K562 (cell line): ENCODE data around the gene ZNF385C. TPM values are rescaled to one million over a fixed set of nuclear protein-coding genes. Genes with fewer than 3 reads are reported as not detected.
A peak's percentile ranks its signal among the peaks of the same experiment; 100 is the strongest.

ENCODE experiments used
- ATAC-seq: fragments of 200-7000 bp; cut with Tn5 transposase; 3 replicates; pipeline ENCODE4 v1.9.1; 2020; ENCODE audit warnings: moderate library complexity
- BruUV-seq: library from RNA; stranded (reverse); fragments of 400-500 nt; replicated peaks from 2 replicates; lab custom pipeline; 2021; lab: Mats Ljungman, UMichigan
- CTCF ChIA-PET: fragments of 300-600 bp; formaldehyde crosslinking; extraction: SDS; loops from one replicate; lab custom pipeline; 2021; ENCODE audit warnings: low intra/inter-chr PET ratio; lab: Yijun Ruan, JAX
- POLR2A ChIA-PET: fragments of 300-600, 350-650 bp; sonication (Branson Sonifier 250); formaldehyde crosslinking; extraction: SDS; loops from one replicate; lab custom pipeline; 2021; ENCODE audit warnings: antibody characterized with exemption, inconsistent platforms; lab: Yijun Ruan, JAX
- DNase-seq, 4 experiments: peaks; one replicate each; pipeline versions ENCODE4 v3.0.0 to v3.0.0-alpha.2; 2011 to 2018; ENCODE audit warnings: low spot score in 3 of 4, mixed read lengths in 3 of 4; ENCODE audit errors: extremely low read depth in 1 of 4
- FAIRE-seq: peaks from 2 replicates; lab custom pipeline; 2011; peaks lifted over from hg19 to GRCh38; lab: Jason Lieb, UNC
- H2AFZ ChIP-seq: 2 replicates; pipeline ENCODE4 v1.6.0; 2011; ENCODE audit warnings: low read depth, low read length, control low read depth, inconsistent platforms
- H3K27ac ChIP-seq: fragments of 200-600 bp; 3 replicates; pipeline ENCODE4 v1.8.0; 2011; ENCODE audit warnings: low read depth, mild to moderate bottlenecking, control low read depth, inconsistent platforms, low read length, moderate library complexity, mixed read lengths; ENCODE audit errors: extremely low read depth
- H3K27me3 ChIP-seq, 2 experiments: fragments of 300-600 bp in 1 of 2; 2 replicates in 1 of 2; 3 replicates in 1 of 2; pipeline versions ENCODE4 v1.6.0 to v1.8.0; 2011; ENCODE audit warnings: inconsistent platforms in 2 of 2, low read length in 2 of 2, mild to moderate bottlenecking in 1 of 2, mixed read lengths in 1 of 2, moderate library complexity in 1 of 2; ENCODE audit not compliant: control insufficient read depth in 2 of 2, insufficient read depth in 2 of 2
- H3K36me3 ChIP-seq: fragments of 300-600 bp; 3 replicates; pipeline ENCODE4 v1.8.0; 2011; ENCODE audit warnings: mild to moderate bottlenecking, low read length, inconsistent platforms; ENCODE audit not compliant: control insufficient read depth, insufficient read depth
- H3K4me1 ChIP-seq, 2 experiments: fragments of 200-600 bp in 1 of 2; replicated peaks in 1 of 2; 2 replicates in 1 of 2; 3 replicates in 1 of 2; pipeline versions ENCODE4 v1.5.1 to v1.8.0; 2011; ENCODE audit warnings: inconsistent platforms in 2 of 2, low read length in 2 of 2, mild to moderate bottlenecking in 1 of 2, mixed read lengths in 1 of 2, moderate library complexity in 1 of 2; ENCODE audit not compliant: control insufficient read depth in 2 of 2, insufficient read depth in 2 of 2
- H3K4me2 ChIP-seq: 2 replicates; pipeline ENCODE4 v1.6.1; 2011; ENCODE audit warnings: low read length, control low read depth, inconsistent platforms, mixed read lengths; ENCODE audit not compliant: insufficient read depth
- H3K4me3 ChIP-seq: fragments of 200-600 bp; sonication (generic), shearing (Covaris generic); 2 replicates; pipeline ENCODE4 v1.5.1; 2016; ENCODE audit warnings: control low read depth, inconsistent platforms
- H3K79me2 ChIP-seq: fragments of 200-600 bp; 3 replicates; pipeline ENCODE4 v1.8.0; 2011; ENCODE audit warnings: low read length, inconsistent platforms; ENCODE audit not compliant: control insufficient read depth, insufficient read depth
- H3K9ac ChIP-seq, 2 experiments: 2 replicates each; pipeline versions ENCODE4 v1.6.0 to v1.6.1; 2011; ENCODE audit warnings: low read depth in 2 of 2, low read length in 2 of 2, control low read depth in 1 of 2, inconsistent platforms in 1 of 2, mild to moderate bottlenecking in 1 of 2, mixed read lengths in 1 of 2; ENCODE audit not compliant: insufficient read depth in 1 of 2
- H3K9me1 ChIP-seq: one replicate; pipeline ENCODE4 v1.6.0; 2011; ENCODE audit warnings: inconsistent platforms, mild to moderate bottlenecking, low read length, moderate library complexity; ENCODE audit not compliant: control insufficient read depth, insufficient read depth
- H3K9me3 ChIP-seq: replicated peaks from 2 replicates; pipeline ENCODE4 v1.5.1; 2011; ENCODE audit warnings: low read depth, low read length, inconsistent platforms; ENCODE audit not compliant: control insufficient read depth, insufficient read depth
- H4K20me1 ChIP-seq: replicated peaks from 2 replicates; pipeline ENCODE4 v1.6.1; 2011; ENCODE audit warnings: low read length, inconsistent platforms, mixed read lengths; ENCODE audit not compliant: control insufficient read depth, insufficient read depth
- WGBS: fragments of 100-300 bp; shearing (Covaris generic); methylation state at CpG from one replicate; pipeline ENCODE4 v1.1.6; 2016; ENCODE audit warnings: low coverage, mixed read lengths; ENCODE audit not compliant: insufficient coverage; ENCODE audit errors: missing lambda C conversion rate; 5-methylcytosine and 5-hydroxymethylcytosine counted together
- in situ Hi-C: fragments of 300-500 bp; cut with MboI; formaldehyde crosslinking; loops from 4 replicates; pipeline ENCODE4 v1.15.0; 2018; ENCODE audit warnings: inconsistent platforms, mixed read lengths
- intact Hi-C: fragments of 100-400 bp; cut with micrococcal nuclease; formaldehyde crosslinking; loops from 2 replicates; pipeline ENCODE4 v1.14.2; 2022
- polyA plus RNA-seq, 8 experiments: library from polyadenylated mRNA; depleted of rRNA in 4 of 8; stranded (reverse) in 5 of 8; unstranded in 3 of 8; fragments of >200 nt; fragmentation: Nextera tagmentation in 2 of 8; fragmentation: Illumina TruSeq in 1 of 8; extraction: Ambion mirVana in 2 of 8; extraction: Trizol in 1 of 8; gene quantifications; 2 replicates each; pipeline versions ENCODE4 v1.2.1 to v1.2.3, GENCODE V29; 2011 to 2014; ENCODE audit warnings: inconsistent platforms in 1 of 8, missing spikeins in 1 of 8
- total RNA-seq, 7 experiments: library from RNA; depleted of rRNA in 6 of 7; stranded (reverse); fragments of >200 nt in 6 of 7; fragmentation: Illumina TruSeq in 2 of 7; extraction: Trizol in 2 of 7; gene quantifications; 2 replicates each; pipeline versions ENCODE4 v1.2.1 to v1.2.3, GENCODE V29; 2011 to 2021; ENCODE audit warnings: low replicate concordance in 1 of 7
- TF ChIP-seq, protein P1 (sequence below): IDR thresholded peaks from 3 replicates; pipeline ENCODE4 v1.6.1; 2011; ENCODE audit warnings: borderline replicate concordance, mild to moderate bottlenecking; ENCODE audit not compliant: insufficient read length, insufficient read depth
- TF ChIP-seq, protein P2 (sequence below): IDR thresholded peaks from 2 replicates; pipeline ENCODE4 v1.6.1; 2016; ENCODE audit warnings: missing genetic modification characterization, missing compliant biosample characterization
- TF ChIP-seq, protein P3 (sequence below), 2 experiments: fragments of 450-650 bp; conservative IDR thresholded peaks; 2 replicates each; pipeline ENCODE4 v1.6.1; 2017; ENCODE audit warnings: mild to moderate bottlenecking in 2 of 2, moderate library complexity in 2 of 2

Gene ZNF385C
- total and polyA plus RNA-seq, 9 of the 15 experiments (the other 6 are each of a cell fraction or from before 2014, with no cell fraction given) = 0.03 to 0.35 (median 0.18) TPM; not detected in 1

DNA sequence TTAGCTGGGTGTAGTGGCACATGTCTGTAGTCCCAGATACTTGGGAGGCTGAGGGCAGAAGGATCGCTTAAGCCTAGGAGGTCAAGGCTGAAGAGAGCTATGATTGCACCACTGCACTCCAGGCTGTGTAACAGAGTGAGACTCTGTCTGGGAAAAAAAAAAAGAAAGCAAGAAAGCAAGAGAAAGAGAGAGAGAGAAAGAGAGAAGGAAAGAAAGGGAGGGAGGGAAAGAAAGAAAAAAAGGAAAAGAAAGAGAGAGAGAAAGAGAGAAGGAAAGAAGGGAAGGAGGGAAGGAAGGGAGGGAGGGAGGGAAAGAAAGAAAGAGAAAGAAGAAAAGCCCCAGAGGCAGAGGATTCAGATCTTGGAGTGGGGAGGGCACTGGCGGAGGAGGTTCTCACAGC, 7.7 kb upstream of the ZNF385C start:
- no peaks in the 10 kb centered on the region for H3K79me2 ChIP-seq
- H3K9ac ChIP-seq = no peak overlapping the region
- no peak for DNase-seq
- no peak overlapping the region for H3K4me2 ChIP-seq
- H3K4me1 ChIP-seq = peaks cover 14 to 45% of the 10 kb centered on the region in 2 experiments; a peak in 4 of 5 replicates
- TF ChIP-seq, protein P1, sequence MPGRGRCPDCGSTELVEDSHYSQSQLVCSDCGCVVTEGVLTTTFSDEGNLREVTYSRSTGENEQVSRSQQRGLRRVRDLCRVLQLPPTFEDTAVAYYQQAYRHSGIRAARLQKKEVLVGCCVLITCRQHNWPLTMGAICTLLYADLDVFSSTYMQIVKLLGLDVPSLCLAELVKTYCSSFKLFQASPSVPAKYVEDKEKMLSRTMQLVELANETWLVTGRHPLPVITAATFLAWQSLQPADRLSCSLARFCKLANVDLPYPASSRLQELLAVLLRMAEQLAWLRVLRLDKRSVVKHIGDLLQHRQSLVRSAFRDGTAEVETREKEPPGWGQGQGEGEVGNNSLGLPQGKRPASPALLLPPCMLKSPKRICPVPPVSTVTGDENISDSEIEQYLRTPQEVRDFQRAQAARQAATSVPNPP = no peak
- TF ChIP-seq, protein P2, sequence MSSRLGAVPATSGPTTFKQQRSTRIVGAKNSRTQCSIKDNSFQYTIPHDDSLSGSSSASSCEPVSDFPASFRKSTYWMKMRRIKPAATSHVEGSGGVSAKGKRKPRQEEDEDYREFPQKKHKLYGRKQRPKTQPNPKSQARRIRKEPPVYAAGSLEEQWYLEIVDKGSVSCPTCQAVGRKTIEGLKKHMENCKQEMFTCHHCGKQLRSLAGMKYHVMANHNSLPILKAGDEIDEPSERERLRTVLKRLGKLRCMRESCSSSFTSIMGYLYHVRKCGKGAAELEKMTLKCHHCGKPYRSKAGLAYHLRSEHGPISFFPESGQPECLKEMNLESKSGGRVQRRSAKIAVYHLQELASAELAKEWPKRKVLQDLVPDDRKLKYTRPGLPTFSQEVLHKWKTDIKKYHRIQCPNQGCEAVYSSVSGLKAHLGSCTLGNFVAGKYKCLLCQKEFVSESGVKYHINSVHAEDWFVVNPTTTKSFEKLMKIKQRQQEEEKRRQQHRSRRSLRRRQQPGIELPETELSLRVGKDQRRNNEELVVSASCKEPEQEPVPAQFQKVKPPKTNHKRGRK (tag) = peak; percentile 76
- TF ChIP-seq, protein P3, sequence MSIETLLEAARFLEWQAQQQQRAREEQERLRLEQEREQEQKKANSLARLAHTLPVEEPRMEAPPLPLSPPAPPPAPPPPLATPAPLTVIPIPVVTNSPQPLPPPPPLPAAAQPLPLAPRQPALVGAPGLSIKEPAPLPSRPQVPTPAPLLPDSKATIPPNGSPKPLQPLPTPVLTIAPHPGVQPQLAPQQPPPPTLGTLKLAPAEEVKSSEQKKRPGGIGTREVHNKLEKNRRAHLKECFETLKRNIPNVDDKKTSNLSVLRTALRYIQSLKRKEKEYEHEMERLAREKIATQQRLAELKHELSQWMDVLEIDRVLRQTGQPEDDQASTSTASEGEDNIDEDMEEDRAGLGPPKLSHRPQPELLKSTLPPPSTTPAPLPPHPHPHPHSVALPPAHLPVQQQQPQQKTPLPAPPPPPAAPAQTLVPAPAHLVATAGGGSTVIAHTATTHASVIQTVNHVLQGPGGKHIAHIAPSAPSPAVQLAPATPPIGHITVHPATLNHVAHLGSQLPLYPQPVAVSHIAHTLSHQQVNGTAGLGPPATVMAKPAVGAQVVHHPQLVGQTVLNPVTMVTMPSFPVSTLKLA (conservative IDR thresholded peaks at IDR 0.05) = no peak
- no peak overlapping the region for H3K27ac ChIP-seq
- WGBS = 0% methylated on average over 1 of the region's 2 CpGs
- ATAC-seq = no peak
- no peak overlapping the region for H2AFZ ChIP-seq
- no peaks in the 10 kb centered on the region for H3K27me3 ChIP-seq
- H3K4me3 ChIP-seq = no peak overlapping the region
- POLR2A ChIA-PET = no interaction called here
- no peak for FAIRE-seq
- no peaks in the 10 kb centered on the region for H3K9me3 ChIP-seq
- no peaks in the 10 kb centered on the region for H4K20me1 ChIP-seq
- no peaks in the 10 kb centered on the region for H3K9me1 ChIP-seq
- no TSS peak for BruUV-seq
- H3K36me3 ChIP-seq = no peaks in the 10 kb centered on the region
- in situ Hi-C loops = loop anchor here (25.0 kb wide), 1 partner anchor 369 kb away; the partner anchor contains the start of gene HAP1
- CTCF ChIA-PET = no interaction called here
- intact Hi-C loops = no loop called here
